LNCaP clone FGC (cell line): ENCODE results near the gene RBSN.

Source experiments
- DNase-seq: peaks from one replicate; pipeline ENCODE4 v3.0.0-alpha.2; 2011; ENCODE audit warnings: low read depth
- H3K4me3 ChIP-seq: 2 replicates; pipeline ENCODE4 v1.5.1; 2011; ENCODE audit warnings: mild to moderate bottlenecking, low read depth, low read length, control low read depth
- TF ChIP-seq, protein P1 (sequence below): IDR thresholded peaks from 2 replicates; pipeline ENCODE4 v1.5.1; 2012; ENCODE audit warnings: mild to moderate bottlenecking; ENCODE audit not compliant: control insufficient read depth, insufficient read depth; ENCODE audit errors: extremely low read depth

Gene RBSN

GRCh38 chr3:15117011-15117410 lies 18.1 kb upstream of the RBSN start:
- TF ChIP-seq, protein P1, sequence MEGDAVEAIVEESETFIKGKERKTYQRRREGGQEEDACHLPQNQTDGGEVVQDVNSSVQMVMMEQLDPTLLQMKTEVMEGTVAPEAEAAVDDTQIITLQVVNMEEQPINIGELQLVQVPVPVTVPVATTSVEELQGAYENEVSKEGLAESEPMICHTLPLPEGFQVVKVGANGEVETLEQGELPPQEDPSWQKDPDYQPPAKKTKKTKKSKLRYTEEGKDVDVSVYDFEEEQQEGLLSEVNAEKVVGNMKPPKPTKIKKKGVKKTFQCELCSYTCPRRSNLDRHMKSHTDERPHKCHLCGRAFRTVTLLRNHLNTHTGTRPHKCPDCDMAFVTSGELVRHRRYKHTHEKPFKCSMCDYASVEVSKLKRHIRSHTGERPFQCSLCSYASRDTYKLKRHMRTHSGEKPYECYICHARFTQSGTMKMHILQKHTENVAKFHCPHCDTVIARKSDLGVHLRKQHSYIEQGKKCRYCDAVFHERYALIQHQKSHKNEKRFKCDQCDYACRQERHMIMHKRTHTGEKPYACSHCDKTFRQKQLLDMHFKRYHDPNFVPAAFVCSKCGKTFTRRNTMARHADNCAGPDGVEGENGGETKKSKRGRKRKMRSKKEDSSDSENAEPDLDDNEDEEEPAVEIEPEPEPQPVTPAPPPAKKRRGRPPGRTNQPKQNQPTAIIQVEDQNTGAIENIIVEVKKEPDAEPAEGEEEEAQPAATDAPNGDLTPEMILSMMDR, result no peak
- DNase-seq, result no peak

GRCh38 chr3:15116032-15116669 lies 17.2 kb upstream of the RBSN start:
- no peak overlapping the region for H3K4me3 ChIP-seq
- no peak for DNase-seq
- TF ChIP-seq, protein P1, result no peak

More at GRCh38 chr3:15117011-15117410, 18.1 kb upstream of the RBSN start:
- no peak overlapping the region for H3K4me3 ChIP-seq

DNA sequence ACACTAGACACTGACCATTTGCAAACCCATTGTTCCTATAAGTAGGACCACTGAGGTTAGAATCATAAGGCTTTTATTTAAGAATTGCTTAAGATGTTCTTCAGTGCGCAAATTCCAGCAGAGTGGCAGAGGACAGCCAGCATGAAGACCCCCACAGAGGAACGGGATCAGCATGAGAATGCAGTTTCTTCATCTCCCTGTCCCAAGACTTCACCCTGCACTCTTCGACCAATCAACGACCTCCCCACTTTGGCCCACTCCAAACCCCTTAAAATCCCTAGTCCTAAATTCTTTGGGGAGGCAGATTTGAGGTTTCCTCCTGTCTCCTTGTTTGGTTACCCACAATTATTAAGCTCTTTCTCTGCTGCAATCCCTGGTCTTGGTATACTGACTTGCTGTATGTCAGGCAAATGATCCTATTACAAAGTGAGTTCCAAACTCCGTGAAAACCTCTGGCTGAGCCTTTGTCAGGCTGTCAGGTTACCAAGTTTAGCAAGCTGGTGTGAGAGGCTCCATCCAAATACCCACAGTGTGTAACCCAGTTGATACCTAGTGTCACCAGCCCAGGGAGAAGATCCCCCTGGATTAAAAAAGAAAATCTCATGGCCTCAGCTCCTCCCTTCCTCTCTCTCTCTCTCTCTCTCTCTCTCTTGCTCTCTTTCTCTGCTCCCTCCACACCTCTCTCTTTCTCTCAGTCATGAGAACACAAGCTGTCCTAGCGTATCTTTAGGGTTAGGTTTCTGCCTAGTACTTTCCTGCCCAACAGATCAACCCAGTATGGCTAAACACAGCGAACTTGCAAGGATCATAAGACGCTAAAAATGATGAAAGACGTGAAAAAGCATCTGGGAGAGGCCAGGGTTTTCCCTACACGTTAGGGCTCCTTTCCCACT lies 15.8 kb upstream of the RBSN start:
- H3K4me3 ChIP-seq, result no peak overlapping the region
- TF ChIP-seq, protein P1, result no peak
- DNase-seq, result no peak

GRCh38 chr3:15113884-15114283 lies 14.9 kb upstream of the RBSN start:
- DNase-seq, result no peak
- H3K4me3 ChIP-seq, result no peak overlapping the region
- TF ChIP-seq, protein P1, result no peak

DNA sequence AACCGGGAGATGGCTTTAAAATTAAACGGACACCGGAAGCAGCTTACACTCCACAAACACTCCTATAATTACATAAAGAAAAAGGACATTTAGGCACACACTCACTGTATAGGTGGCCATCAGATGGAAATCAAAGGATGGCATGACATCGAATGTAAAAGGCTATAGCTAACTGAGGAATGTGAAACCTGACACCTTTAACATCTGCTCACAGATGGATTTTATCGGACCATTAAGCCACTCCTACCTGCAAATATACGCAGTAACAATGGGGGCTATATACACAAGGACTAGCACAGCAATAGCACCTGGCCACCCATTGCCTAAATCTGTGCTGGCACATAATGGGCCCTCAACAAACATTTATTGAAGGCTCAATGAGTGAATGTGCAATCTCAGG lies 14.5 kb upstream of the RBSN start:
- no peak for DNase-seq
- no peak overlapping the region for H3K4me3 ChIP-seq
- TF ChIP-seq, protein P1, result no peak

DNA sequence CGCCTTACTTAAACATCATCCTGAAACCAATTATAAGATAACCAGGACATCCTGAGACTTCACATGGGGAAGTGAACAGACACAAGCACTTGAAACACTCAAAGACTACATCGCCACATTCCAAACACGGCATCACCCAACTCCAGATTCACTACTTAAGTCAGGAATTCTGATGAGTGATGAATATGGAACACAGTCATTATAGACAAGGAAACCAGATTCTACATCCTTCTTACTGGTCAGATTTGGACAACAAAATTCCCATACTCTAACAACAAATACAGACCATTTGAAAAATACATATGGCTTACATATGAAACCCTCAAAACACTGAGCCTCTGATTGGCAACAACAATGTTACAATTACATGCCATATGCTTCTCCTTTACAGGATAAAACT lies 13.1 kb upstream of the RBSN start:
- TF ChIP-seq, protein P1, result no peak
- DNase-seq, result no peak

More for the DNA sequence above, 13.1 kb upstream of the RBSN start:
- H3K4me3 ChIP-seq, result no peak overlapping the region
